ENCODE data around the gene SFTA2.

The SFTA2 gene

DNA sequence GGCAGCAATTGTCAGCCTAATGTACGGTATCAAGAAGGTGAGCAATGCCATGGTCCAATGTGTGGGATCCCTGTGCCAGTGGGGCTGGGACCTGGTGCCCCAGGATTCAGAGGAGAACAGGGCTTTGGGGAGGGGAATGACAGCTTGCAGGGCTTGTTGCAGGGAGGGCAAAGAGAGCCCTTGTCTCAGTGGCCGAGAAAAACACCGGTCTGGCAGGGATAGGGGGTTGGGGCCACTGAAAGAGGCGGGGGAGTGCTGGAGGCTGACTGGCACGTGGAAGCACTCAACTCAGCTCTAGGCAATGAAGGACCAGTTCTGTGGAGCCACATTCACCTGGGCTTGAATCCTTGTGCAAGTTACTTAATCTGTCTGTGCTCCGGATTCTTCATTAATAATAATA lies 5.3 kb upstream of the SFTA2 start:
- Histone ChIP-seq H3K4me1 (ENCODE audit: low read depth, poor library complexity, severe bottlenecking) (no peaks in the 10 kb centered on the region), H3K27me3 (ENCODE audit: insufficient read depth, low read depth) (no peaks in the 10 kb centered on the region), H3K27ac (no peak overlapping the region), H3K79me2 (ENCODE audit: insufficient read depth, low read depth) (no peaks in the 10 kb centered on the region), H3K4me3 (IDR thresholded peaks at IDR 0.05; ENCODE audit: insufficient read depth, low read depth, low read length) (no peak overlapping the region), H3K4me2 (no peak overlapping the region), H3K36me3 (ENCODE audit: insufficient read depth) (no peaks in the 10 kb centered on the region), H4K20me1 (ENCODE audit: insufficient read depth) (no peaks in the 10 kb centered on the region), H2AFZ (ENCODE audit: low read depth) (no peak overlapping the region), H3K9ac (no peak overlapping the region)
- no peak for TF ChIP-seq CTCF (conservative IDR thresholded peaks at IDR 0.05; ENCODE audit: low read depth, low read length)

DNA sequence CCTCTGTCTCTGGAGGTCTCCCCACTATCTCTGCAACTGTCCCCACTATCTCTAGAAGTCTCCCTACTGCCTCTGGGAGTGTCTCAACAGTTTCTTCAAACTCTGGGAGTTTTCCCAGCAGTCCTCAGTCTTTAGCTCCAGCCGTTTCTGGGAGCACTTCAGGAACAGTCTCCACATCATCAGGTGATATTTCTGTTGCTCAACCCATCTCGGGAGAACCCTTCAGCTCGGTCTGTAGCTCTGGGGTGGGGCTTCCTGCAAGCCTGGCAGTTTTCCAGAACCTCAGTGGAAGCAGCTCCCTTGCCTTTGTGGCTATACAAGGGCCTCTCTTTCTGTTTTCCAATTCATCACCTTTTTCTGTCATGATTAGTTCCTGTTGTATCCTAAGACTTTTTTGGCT lies 3.0 kb upstream of the SFTA2 start:
- H3K27ac ChIP-seq: no peak overlapping the region
- H3K4me3 ChIP-seq (IDR thresholded peaks at IDR 0.05; ENCODE audit: insufficient read depth, low read depth, low read length): no peak overlapping the region
- no peak overlapping the region for H2AFZ ChIP-seq (ENCODE audit: low read depth)
- H3K4me2 ChIP-seq: no peak overlapping the region
- H3K4me1 ChIP-seq (ENCODE audit: low read depth, poor library complexity, severe bottlenecking): no peaks in the 10 kb centered on the region
- TF ChIP-seq CTCF (conservative IDR thresholded peaks at IDR 0.05; ENCODE audit: low read depth, low read length): no peak
- H4K20me1 ChIP-seq (ENCODE audit: insufficient read depth): no peaks in the 10 kb centered on the region
- no peaks in the 10 kb centered on the region for H3K36me3 ChIP-seq (ENCODE audit: insufficient read depth)
- no peaks in the 10 kb centered on the region for H3K27me3 ChIP-seq (ENCODE audit: insufficient read depth, low read depth)
- no peaks in the 10 kb centered on the region for H3K79me2 ChIP-seq (ENCODE audit: insufficient read depth, low read depth)
- no peak overlapping the region for H3K9ac ChIP-seq

DNA sequence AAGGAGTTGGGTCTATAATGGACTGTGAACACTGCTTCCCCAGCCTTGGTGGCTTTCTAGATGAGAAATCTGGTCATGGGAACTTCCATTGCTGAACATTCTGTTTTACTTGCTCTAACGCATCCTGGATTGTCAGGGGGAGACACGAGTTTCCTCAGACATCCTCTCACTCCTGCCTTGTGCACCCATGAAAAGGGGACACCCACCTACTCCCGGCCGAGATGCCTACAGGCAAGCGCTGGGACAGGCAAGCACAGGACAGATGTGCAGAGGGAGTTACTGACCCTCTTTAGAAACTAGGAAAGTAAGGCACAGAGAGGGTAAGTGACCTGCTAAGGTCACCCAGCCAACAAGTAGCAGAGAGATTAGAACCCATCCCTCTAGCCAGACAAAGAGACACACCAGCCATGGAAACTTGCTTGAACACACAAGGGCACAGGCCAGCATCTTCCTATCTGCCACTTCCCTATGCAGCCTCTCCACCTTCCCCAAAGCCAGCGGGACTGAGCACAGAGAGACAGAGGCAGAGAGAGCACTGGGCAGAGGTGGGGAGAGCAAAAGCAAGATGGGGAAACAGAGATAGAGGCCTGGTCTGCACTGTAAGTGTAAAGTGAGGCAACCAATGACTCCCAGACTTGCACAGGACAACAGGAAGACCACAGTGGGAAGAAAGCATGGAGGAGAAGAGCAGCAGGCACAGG lies 845 bp upstream of the SFTA2 start:
- H3K27me3 ChIP-seq (ENCODE audit: insufficient read depth, low read depth): no peaks in the 10 kb centered on the region
- no peaks in the 10 kb centered on the region for H4K20me1 ChIP-seq (ENCODE audit: insufficient read depth)
- no peak overlapping the region for H3K4me2 ChIP-seq
- H2AFZ ChIP-seq (ENCODE audit: low read depth): no peak overlapping the region
- no peak for TF ChIP-seq CTCF (conservative IDR thresholded peaks at IDR 0.05; ENCODE audit: low read depth, low read length)
- no peak overlapping the region for H3K4me3 ChIP-seq (IDR thresholded peaks at IDR 0.05; ENCODE audit: insufficient read depth, low read depth, low read length)
- H3K4me1 ChIP-seq (ENCODE audit: low read depth, poor library complexity, severe bottlenecking): no peaks in the 10 kb centered on the region
- H3K27ac ChIP-seq: no peak overlapping the region
- H3K36me3 ChIP-seq (ENCODE audit: insufficient read depth): no peaks in the 10 kb centered on the region
- H3K9ac ChIP-seq: no peak overlapping the region
- no peaks in the 10 kb centered on the region for H3K79me2 ChIP-seq (ENCODE audit: insufficient read depth, low read depth)

DNA sequence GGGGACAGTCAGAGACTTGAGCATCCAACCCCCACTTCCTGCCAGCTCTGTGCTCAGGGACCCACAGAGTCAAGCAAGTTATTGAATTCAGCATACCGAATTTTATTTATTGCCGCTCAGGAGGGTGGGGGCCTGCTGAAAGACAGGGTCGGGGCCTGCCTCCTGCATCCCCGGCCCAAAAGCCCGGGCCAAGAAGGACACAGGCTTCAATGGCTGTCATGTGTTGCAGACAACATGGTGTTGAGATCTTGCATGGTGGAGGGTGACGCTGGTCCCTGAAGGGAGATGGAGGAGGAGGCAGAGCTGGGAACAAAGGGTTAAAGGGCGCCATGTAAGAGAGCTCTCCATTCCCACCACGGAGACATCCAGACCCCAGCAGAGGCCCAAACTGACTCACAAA lies 698 bp downstream of the SFTA2 start:
- no peaks in the 10 kb centered on the region for H3K27me3 ChIP-seq (ENCODE audit: insufficient read depth, low read depth)
- H4K20me1 ChIP-seq (ENCODE audit: insufficient read depth): no peaks in the 10 kb centered on the region
- H3K4me1 ChIP-seq (ENCODE audit: low read depth, poor library complexity, severe bottlenecking): no peaks in the 10 kb centered on the region
- no peak overlapping the region for H3K4me2 ChIP-seq
- no peak for TF ChIP-seq CTCF (conservative IDR thresholded peaks at IDR 0.05; ENCODE audit: low read depth, low read length)
- H3K27ac ChIP-seq: no peak overlapping the region
- no peaks in the 10 kb centered on the region for H3K36me3 ChIP-seq (ENCODE audit: insufficient read depth)
- no peak overlapping the region for H3K9ac ChIP-seq
- no peak overlapping the region for H2AFZ ChIP-seq (ENCODE audit: low read depth)
- no peak overlapping the region for H3K4me3 ChIP-seq (IDR thresholded peaks at IDR 0.05; ENCODE audit: insufficient read depth, low read depth, low read length)
- H3K79me2 ChIP-seq (ENCODE audit: insufficient read depth, low read depth): no peaks in the 10 kb centered on the region

All from KMS-11 (cell line).